Transverse colon (tissue), 4 donors: ENCODE results near the gene CATSPERE.

ENCODE experiments used
- EP300 ChIP-seq: sonication (generic); formaldehyde crosslinking; IDR thresholded peaks from one replicate; pipeline ENCODE4 v1.6.1; 2017; ENCODE audit warnings: antibody characterized with exemption, low read depth
- POLR2AphosphoS5 ChIP-seq, 3 donors: sonication (generic); formaldehyde crosslinking; IDR thresholded peaks; one replicate each; pipeline ENCODE4 v1.6.1; 2016; ENCODE audit warnings: antibody characterized with exemption in 3 of 3
- TF ChIP-seq, protein P1 (sequence below), 5 experiments: fragments of 200-600 bp in 3 of 5; fragments of 450-650 bp in 2 of 5; sonication (generic) in 3 of 5; IDR thresholded peaks; 1 replicate in 2 of 5; 2 replicates in 3 of 5; pipeline ENCODE4 v1.5.1; 2016 to 2017; ENCODE audit warnings: antibody characterized with exemption in 5 of 5, inconsistent platforms in 3 of 5, mild to moderate bottlenecking in 2 of 5, moderate library complexity in 1 of 5

GRCh38 chr1:244639561-244639960 is 178.5 kb downstream of the CATSPERE start:
- TF ChIP-seq, protein P1, sequence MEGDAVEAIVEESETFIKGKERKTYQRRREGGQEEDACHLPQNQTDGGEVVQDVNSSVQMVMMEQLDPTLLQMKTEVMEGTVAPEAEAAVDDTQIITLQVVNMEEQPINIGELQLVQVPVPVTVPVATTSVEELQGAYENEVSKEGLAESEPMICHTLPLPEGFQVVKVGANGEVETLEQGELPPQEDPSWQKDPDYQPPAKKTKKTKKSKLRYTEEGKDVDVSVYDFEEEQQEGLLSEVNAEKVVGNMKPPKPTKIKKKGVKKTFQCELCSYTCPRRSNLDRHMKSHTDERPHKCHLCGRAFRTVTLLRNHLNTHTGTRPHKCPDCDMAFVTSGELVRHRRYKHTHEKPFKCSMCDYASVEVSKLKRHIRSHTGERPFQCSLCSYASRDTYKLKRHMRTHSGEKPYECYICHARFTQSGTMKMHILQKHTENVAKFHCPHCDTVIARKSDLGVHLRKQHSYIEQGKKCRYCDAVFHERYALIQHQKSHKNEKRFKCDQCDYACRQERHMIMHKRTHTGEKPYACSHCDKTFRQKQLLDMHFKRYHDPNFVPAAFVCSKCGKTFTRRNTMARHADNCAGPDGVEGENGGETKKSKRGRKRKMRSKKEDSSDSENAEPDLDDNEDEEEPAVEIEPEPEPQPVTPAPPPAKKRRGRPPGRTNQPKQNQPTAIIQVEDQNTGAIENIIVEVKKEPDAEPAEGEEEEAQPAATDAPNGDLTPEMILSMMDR (IDR thresholded peaks at IDR 0.05), result no peak
- no peak for TF ChIP-seq EP300
- TF ChIP-seq POLR2AphosphoS5 (IDR thresholded peaks at IDR 0.05), result no peak
